Prostate gland (tissue), 2 donors: ENCODE data around the gene AFM. TPM values are rescaled to one million over a fixed set of nuclear protein-coding genes. Genes with fewer than 3 reads are reported as not detected.

Experiments
- DNase-seq: peaks from one replicate; pipeline ENCODE4 v3.0.0-alpha.2; 2019; ENCODE audit warnings: low spot score
- H3K27ac ChIP-seq, 2 donors: fragments of 200-600 bp; sonication (generic); 2 replicates each; pipeline ENCODE4 v1.5.1; 2017 to 2019
- H3K27me3 ChIP-seq: fragments of 200-600 bp; sonication (generic); replicated peaks from 2 replicates; pipeline ENCODE4 v1.5.1; 2019; ENCODE audit not compliant: insufficient read depth
- H3K36me3 ChIP-seq, 2 donors: fragments of 200-600 bp; sonication (generic); 1 replicate in 1 of 2; 2 replicates in 1 of 2; pipeline versions ENCODE4 v1.5.1 to v1.8.1; 2017 to 2019
- H3K4me1 ChIP-seq: fragments of 200-600 bp; sonication (generic); replicated peaks from 2 replicates; pipeline ENCODE4 v1.5.1; 2019
- H3K4me3 ChIP-seq, 2 donors: fragments of 200-600 bp; sonication (generic); 2 replicates each; pipeline ENCODE4 v1.5.1; 2017 to 2019
- H3K9me3 ChIP-seq: fragments of 200-600 bp; sonication (generic); 2 replicates; pipeline ENCODE4 v1.5.1; 2017
- CTCF ChIP-seq, 4 experiments: fragments of 200-600 bp in 2 of 4; fragments of 450-650 bp in 2 of 4; sonication (generic) in 2 of 4; IDR thresholded peaks; 1 replicate in 3 of 4; 2 replicates in 1 of 4; pipeline ENCODE4 v1.5.1; 2016 to 2019; ENCODE audit warnings: antibody characterized with exemption in 4 of 4, mild to moderate bottlenecking in 2 of 4, moderate library complexity in 2 of 4
- POLR2A ChIP-seq: fragments of 450-650 bp; IDR thresholded peaks from one replicate; pipeline ENCODE4 v1.6.1; 2016; ENCODE audit warnings: antibody characterized with exemption, mild to moderate bottlenecking
- POLR2AphosphoS5 ChIP-seq: sonication (generic); formaldehyde crosslinking; IDR thresholded peaks from one replicate; pipeline ENCODE4 v1.6.1; 2017; ENCODE audit warnings: antibody characterized with exemption
- WGBS: methylation state at CpG from one replicate; pipeline ENCODE4 v1.1.5; 2018; 5-methylcytosine and 5-hydroxymethylcytosine counted together
- intact Hi-C: fragments of 100-400 bp; cut with DNase I; formaldehyde crosslinking; loops from one replicate; pipeline ENCODE4 v1.14.2; 2022
- total RNA-seq, 2 donors: library from RNA; depleted of rRNA; stranded (reverse); fragments of >200 nt; gene quantifications; one replicate each; pipeline ENCODE4 v1.1.0, GENCODE V29; 2016

Gene AFM
- total RNA-seq, 2 donors from 2014 or later = not detected

- DNase-seq = no peak
- H3K9me3 ChIP-seq = no peaks in the 10 kb centered on the region
- no peak overlapping the region for H3K4me3 ChIP-seq
- no peak overlapping the region for H3K27ac ChIP-seq
- no peaks in the 10 kb centered on the region for H3K4me1 ChIP-seq
- no peaks in the 10 kb centered on the region for H3K36me3 ChIP-seq
- TF ChIP-seq POLR2AphosphoS5 (no peak), CTCF (IDR thresholded peaks at IDR 0.05) (no peak), POLR2A (no peak)
- intact Hi-C loops = no loop called here
- WGBS = 69% methylated on average over 3 of the region's 3 CpGs
- H3K27me3 ChIP-seq = no peaks in the 10 kb centered on the region
These were observed 22.5 kb upstream of the AFM start for GRCh38 chr4:73459048-73459421.

GRCh38 chr4:73460913-73461522, 20.5 kb upstream of the AFM start:
- Histone ChIP-seq H3K27ac (no peak overlapping the region), H3K27me3 (no peaks in the 10 kb centered on the region)
- 82% methylated on average over 4 of the region's 4 CpGs for whole genome bisulfite sequencing

DNA sequence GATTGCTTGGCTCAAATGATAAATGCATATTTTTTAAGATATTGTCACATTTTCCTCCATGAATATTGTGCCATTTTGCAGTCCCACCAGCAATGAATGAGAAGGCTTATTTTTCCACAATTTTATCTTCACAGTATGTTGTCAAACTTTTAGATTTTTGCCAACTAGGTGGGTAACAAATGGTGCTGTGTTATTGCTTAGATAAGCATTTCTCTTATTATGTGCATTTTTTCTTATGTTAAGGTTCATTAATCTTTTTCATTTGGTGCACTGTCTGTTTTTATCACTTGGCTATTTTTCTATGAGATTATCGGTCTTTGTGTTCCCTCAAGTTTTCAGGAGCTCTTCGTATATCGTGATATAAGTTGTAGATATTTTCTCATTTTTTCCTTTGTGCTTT, 13.4 kb upstream of the AFM start:
- Histone ChIP-seq H3K27ac (no peak overlapping the region), H3K4me1 (no peaks in the 10 kb centered on the region), H3K27me3 (no peaks in the 10 kb centered on the region), H3K9me3 (no peaks in the 10 kb centered on the region), H3K4me3 (no peak overlapping the region), H3K36me3 (no peaks in the 10 kb centered on the region)
- TF ChIP-seq POLR2AphosphoS5 = no peak
- TF ChIP-seq CTCF (IDR thresholded peaks at IDR 0.05) = no peak
- TF ChIP-seq POLR2A = no peak
- no peak for DNase-seq
- WGBS = 94% methylated on average over 3 of the region's 3 CpGs
- intact Hi-C loops = no loop called here

More at GRCh38 chr4:73460913-73461522, 20.5 kb upstream of the AFM start:
- no peak for DNase-seq
- TF ChIP-seq POLR2AphosphoS5 (no peak), POLR2A (no peak), CTCF (IDR thresholded peaks at IDR 0.05) (no peak)
- Histone ChIP-seq H3K4me3 (no peak overlapping the region), H3K36me3 (no peaks in the 10 kb centered on the region), H3K9me3 (no peaks in the 10 kb centered on the region), H3K4me1 (no peaks in the 10 kb centered on the region)
- intact Hi-C loops = no loop called here

GRCh38 chr4:73470728-73471127, 10.8 kb upstream of the AFM start:
- H3K36me3 ChIP-seq = no peaks in the 10 kb centered on the region
- WGBS = 83% methylated on average over 1 of the region's 1 CpG
- no peaks in the 10 kb centered on the region for H3K9me3 ChIP-seq
- DNase-seq = no peak
- no peak for TF ChIP-seq POLR2A
- TF ChIP-seq POLR2AphosphoS5 = no peak
- no peak for TF ChIP-seq CTCF (IDR thresholded peaks at IDR 0.05)
- no peaks in the 10 kb centered on the region for H3K4me1 ChIP-seq
- H3K27me3 ChIP-seq = no peaks in the 10 kb centered on the region
- intact Hi-C loops = no loop called here
- H3K4me3 ChIP-seq = no peak overlapping the region
- no peak overlapping the region for H3K27ac ChIP-seq

DNA sequence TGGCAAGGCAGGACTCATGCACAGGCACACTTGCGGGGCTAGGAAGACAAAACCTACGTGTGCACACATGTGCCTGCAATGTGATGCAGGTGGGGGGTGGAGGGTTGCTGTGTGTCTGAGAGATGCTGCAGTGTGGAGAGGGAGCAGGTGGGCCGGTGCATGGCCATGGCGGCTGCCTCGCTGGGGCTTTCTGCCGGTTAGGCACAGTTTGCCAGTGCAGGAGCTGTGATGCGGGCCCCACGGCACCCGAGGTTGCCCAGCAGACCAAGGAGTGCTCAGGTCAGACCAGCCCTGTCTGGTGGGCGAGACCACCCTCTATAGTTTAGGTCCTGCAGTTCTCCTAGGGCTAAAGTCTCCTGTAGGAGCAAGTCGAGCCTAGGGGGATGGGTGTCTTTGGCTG, 4.4 kb upstream of the AFM start:
- no peak overlapping the region for H3K27ac ChIP-seq
- no peaks in the 10 kb centered on the region for H3K27me3 ChIP-seq
- no peaks in the 10 kb centered on the region for H3K9me3 ChIP-seq
- WGBS = 83% methylated on average over 11 of the region's 11 CpGs
- intact Hi-C loops = no loop called here
- no peak for DNase-seq
- no peaks in the 10 kb centered on the region for H3K36me3 ChIP-seq
- no peak for TF ChIP-seq CTCF (IDR thresholded peaks at IDR 0.05)
- no peak for TF ChIP-seq POLR2A
- TF ChIP-seq POLR2AphosphoS5 = no peak
- no peak overlapping the region for H3K4me3 ChIP-seq
- no peaks in the 10 kb centered on the region for H3K4me1 ChIP-seq
